ENCODE measurements around the gene VCAM1. TPM values are rescaled to one million over a fixed set of nuclear protein-coding genes. Genes with fewer than 3 reads are reported as not detected.

Gene VCAM1
- total RNA-seq, 1 donor from 2014 or later, result 6.1 TPM

DNA sequence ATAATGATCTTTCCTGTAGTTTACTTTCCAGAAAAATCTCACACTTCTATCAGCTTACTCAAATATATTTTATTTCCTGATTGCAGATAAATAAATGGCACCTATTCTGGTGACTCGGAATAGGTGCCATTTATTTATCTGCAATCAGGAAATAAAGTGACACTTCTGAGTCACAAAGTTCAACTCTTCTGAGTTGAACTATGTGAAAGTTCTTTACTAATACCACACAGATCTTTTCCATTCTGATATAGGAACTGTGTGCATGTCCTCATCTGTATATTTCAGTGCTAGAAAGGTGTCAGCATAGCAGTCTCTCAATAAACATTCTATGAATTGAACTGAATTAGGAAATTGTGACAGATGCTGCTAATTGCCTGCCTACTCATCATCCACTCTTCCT lies 4.9 kb upstream of the VCAM1 start:
- H3K27me3 Mint-ChIP-seq (ENCODE audit: low read depth), result no peaks in the 10 kb centered on the region
- no peak overlapping the region for H3K27ac Mint-ChIP-seq (ENCODE audit: unreplicated experiment)
- H3K4me1 Mint-ChIP-seq (ENCODE audit: low read depth), result peaks cover 28% of the 10 kb centered on the region
- H3K36me3 Mint-ChIP-seq (ENCODE audit: low read depth), result no peaks in the 10 kb centered on the region
- no peak for DNase-seq (ENCODE audit: low spot score)
- no peak overlapping the region for H3K4me3 Mint-ChIP-seq (ENCODE audit: unreplicated experiment)
- peaks cover 4% of the 10 kb centered on the region for H3K9me3 Mint-ChIP-seq (ENCODE audit: low read depth)
- TF ChIP-seq, protein P1, sequence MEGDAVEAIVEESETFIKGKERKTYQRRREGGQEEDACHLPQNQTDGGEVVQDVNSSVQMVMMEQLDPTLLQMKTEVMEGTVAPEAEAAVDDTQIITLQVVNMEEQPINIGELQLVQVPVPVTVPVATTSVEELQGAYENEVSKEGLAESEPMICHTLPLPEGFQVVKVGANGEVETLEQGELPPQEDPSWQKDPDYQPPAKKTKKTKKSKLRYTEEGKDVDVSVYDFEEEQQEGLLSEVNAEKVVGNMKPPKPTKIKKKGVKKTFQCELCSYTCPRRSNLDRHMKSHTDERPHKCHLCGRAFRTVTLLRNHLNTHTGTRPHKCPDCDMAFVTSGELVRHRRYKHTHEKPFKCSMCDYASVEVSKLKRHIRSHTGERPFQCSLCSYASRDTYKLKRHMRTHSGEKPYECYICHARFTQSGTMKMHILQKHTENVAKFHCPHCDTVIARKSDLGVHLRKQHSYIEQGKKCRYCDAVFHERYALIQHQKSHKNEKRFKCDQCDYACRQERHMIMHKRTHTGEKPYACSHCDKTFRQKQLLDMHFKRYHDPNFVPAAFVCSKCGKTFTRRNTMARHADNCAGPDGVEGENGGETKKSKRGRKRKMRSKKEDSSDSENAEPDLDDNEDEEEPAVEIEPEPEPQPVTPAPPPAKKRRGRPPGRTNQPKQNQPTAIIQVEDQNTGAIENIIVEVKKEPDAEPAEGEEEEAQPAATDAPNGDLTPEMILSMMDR (IDR thresholded peaks at IDR 0.05), result no peak

DNA sequence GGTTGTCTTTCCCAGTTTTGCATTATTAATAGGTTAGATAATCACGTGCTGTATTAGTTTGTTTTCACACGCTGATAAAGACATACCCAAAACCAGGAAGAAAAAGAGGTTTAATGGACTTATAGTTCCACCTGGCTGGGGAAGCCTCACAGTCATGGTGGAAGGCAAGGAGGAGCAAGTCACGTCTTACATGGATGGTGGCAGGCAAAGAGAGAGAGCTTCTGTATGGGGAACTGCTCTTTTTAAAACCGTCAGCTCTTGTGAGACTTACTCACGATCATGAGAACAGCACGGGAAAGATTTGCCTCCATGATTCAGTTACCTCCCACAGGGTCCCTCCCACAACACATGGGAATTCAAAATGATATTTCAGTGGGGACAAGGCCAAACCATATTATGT lies 2.3 kb upstream of the VCAM1 start:
- TF ChIP-seq, protein P1 (IDR thresholded peaks at IDR 0.05), result no peak
- peaks cover 33% of the 10 kb centered on the region for H3K4me1 Mint-ChIP-seq (ENCODE audit: low read depth)
- H3K4me3 Mint-ChIP-seq (ENCODE audit: unreplicated experiment), result no peak overlapping the region
- H3K36me3 Mint-ChIP-seq (ENCODE audit: low read depth), result no peaks in the 10 kb centered on the region
- peaks cover 2% of the 10 kb centered on the region for H3K9me3 Mint-ChIP-seq (ENCODE audit: low read depth)
- no peak overlapping the region for H3K27ac Mint-ChIP-seq (ENCODE audit: unreplicated experiment)
- H3K27me3 Mint-ChIP-seq (ENCODE audit: low read depth), result no peaks in the 10 kb centered on the region
- no peak for DNase-seq (ENCODE audit: low spot score)

DNA sequence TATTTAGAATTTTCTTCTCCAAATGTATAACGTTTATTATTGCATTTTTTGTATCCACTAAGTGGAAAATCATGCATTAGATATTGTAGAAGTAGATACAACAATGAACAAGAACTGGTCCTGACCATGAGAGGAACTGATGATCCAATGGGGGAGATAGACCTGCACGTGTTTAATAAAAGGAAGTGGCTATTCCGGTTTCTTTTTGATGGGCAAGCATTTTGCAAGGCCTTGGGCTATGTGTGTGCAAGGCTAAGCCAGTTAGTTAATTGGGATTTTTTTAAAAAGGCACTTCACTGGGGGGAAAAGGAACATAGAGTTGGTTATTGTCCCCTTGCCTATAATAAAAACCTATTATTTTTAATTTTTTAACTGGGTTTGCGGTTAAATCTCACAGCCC lies 961 bp upstream of the VCAM1 start:
- Mint-ChIP-seq H3K4me3 (ENCODE audit: unreplicated experiment) (no peak overlapping the region), H3K9me3 (ENCODE audit: low read depth) (no peaks in the 10 kb centered on the region), H3K36me3 (ENCODE audit: low read depth) (no peaks in the 10 kb centered on the region), H3K4me1 (ENCODE audit: low read depth) (peaks cover 37% of the 10 kb centered on the region), H3K27ac (ENCODE audit: unreplicated experiment) (no peak overlapping the region), H3K27me3 (ENCODE audit: low read depth) (no peaks in the 10 kb centered on the region)
- DNase-seq (ENCODE audit: low spot score), result no peak
- TF ChIP-seq, protein P1 (IDR thresholded peaks at IDR 0.05), result no peak

DNA sequence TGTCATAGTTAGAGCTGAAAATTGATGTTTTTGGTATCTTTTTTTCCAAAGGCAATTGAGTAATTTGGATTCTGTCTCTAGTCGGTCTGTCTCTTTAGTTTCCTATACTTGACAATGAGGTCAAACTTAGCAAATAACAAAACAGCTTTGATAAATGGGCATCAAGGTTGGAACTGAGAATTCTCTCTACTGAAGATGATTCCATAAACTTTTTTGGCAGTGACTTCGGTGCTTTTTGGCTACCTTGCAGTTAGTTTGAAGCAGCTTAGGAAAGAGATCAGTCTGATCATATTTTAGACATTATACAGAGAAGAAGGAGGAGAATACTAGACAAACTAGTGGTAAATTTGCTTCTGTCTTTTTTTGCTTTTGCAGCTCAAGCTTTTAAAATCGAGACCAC lies 559 bp downstream of the VCAM1 start:
- Mint-ChIP-seq H3K36me3 (ENCODE audit: low read depth) (no peaks in the 10 kb centered on the region), H3K4me1 (ENCODE audit: low read depth) (peaks cover 32% of the 10 kb centered on the region), H3K9me3 (ENCODE audit: low read depth) (no peaks in the 10 kb centered on the region), H3K27me3 (ENCODE audit: low read depth) (no peaks in the 10 kb centered on the region), H3K27ac (ENCODE audit: unreplicated experiment) (no peak overlapping the region), H3K4me3 (ENCODE audit: unreplicated experiment) (no peak overlapping the region)
- no peak for DNase-seq (ENCODE audit: low spot score)
- TF ChIP-seq, protein P1 (IDR thresholded peaks at IDR 0.05), result no peak

DNA sequence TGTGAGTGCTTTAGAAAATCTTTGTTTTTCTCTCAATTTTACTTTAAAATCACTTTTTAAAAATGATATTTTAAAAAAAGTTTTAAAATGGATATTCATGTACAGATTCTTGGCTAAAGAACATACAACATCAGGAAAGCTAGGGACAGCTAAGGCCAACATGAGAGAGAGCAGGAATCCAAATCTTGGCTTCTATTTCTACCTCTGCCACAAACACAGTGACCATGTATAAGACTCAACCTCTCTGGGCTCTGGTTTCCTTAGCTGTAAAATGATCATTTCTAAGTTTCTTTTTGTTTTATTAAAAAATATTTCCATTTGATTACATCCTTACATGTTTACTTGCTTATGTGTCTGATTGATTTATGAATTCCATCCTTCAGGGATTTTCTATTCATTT lies 1.2 kb downstream of the VCAM1 start:
- no peaks in the 10 kb centered on the region for H3K36me3 Mint-ChIP-seq (ENCODE audit: low read depth)
- H3K27me3 Mint-ChIP-seq (ENCODE audit: low read depth), result no peaks in the 10 kb centered on the region
- peaks cover 32% of the 10 kb centered on the region for H3K4me1 Mint-ChIP-seq (ENCODE audit: low read depth)
- no peak for DNase-seq (ENCODE audit: low spot score)
- no peaks in the 10 kb centered on the region for H3K9me3 Mint-ChIP-seq (ENCODE audit: low read depth)
- no peak overlapping the region for H3K4me3 Mint-ChIP-seq (ENCODE audit: unreplicated experiment)
- no peak overlapping the region for H3K27ac Mint-ChIP-seq (ENCODE audit: unreplicated experiment)
- TF ChIP-seq, protein P1 (IDR thresholded peaks at IDR 0.05), result no peak
